Esophagus (tissue), 2 donors: ENCODE measurements around the gene TSPAN11. TPM values are rescaled to one million over a fixed set of nuclear protein-coding genes. Genes with fewer than 3 reads are reported as not detected.

Experiments used
- H3K27ac ChIP-seq, 2 donors: one replicate each; pipeline ENCODE4 v1.5.1; 2013; ENCODE audit warnings: low read depth in 2 of 2, mild to moderate bottlenecking in 2 of 2, inconsistent platforms in 1 of 2, low read length in 1 of 2, moderate library complexity in 1 of 2
- H3K27me3 ChIP-seq, 2 donors: one replicate each; pipeline ENCODE4 v1.6.1; 2013; ENCODE audit warnings: low read length in 2 of 2, control low read depth in 1 of 2, mild to moderate bottlenecking in 1 of 2; ENCODE audit not compliant: insufficient read depth in 2 of 2, control insufficient read depth in 1 of 2
- H3K36me3 ChIP-seq, 2 donors: one replicate each; pipeline ENCODE4 v1.6.1; 2013; ENCODE audit warnings: low read length in 1 of 2; ENCODE audit not compliant: control insufficient read depth in 2 of 2, insufficient read depth in 2 of 2
- H3K4me1 ChIP-seq, 2 donors: one replicate each; pipeline ENCODE4 v1.6.1; 2013; ENCODE audit warnings: low read length in 1 of 2; ENCODE audit not compliant: control insufficient read depth in 2 of 2, insufficient read depth in 2 of 2
- H3K4me3 ChIP-seq, 2 donors: one replicate each; pipeline ENCODE4 v1.5.1; 2013; ENCODE audit warnings: low read length in 2 of 2, mild to moderate bottlenecking in 2 of 2, low read depth in 1 of 2, moderate library complexity in 1 of 2
- H3K9me3 ChIP-seq, 2 donors: one replicate each; pipeline ENCODE4 v1.6.1; 2013; ENCODE audit warnings: mild to moderate bottlenecking in 2 of 2, low read depth in 1 of 2, low read length in 1 of 2, moderate library complexity in 1 of 2; ENCODE audit not compliant: control insufficient read depth in 2 of 2, insufficient read depth in 1 of 2
- WGBS, 2 donors: extraction: QIAGEN DNeasy Blood & Tissue Kit; methylation state at CpG; one replicate each; pipeline ENCODE4 v1.1.7; 2013; 5-methylcytosine and 5-hydroxymethylcytosine counted together
- polyA plus RNA-seq, 2 donors: library from polyadenylated mRNA; stranded (reverse); fragments of 200-250 nt; gene quantifications; one replicate each; pipeline ENCODE4 v1.2.3, GENCODE V29; 2013
- donor health status: healthy with polysubstance abuse.
- donor health status: Bipolar disorder and iron deficiency.

TSPAN11 gene
- polyA plus RNA-seq, 2 donors: 0.29 to 0.42 TPM

- WGBS, 2 donors: 70 to 76% methylated on average over 5 of the region's 5 CpGs
- no peak overlapping the region for H3K27ac ChIP-seq
- H3K27me3 ChIP-seq: peaks cover 0 to 2% of the 10 kb centered on the region in 2 donors
- no peaks in the 10 kb centered on the region for H3K9me3 ChIP-seq
- no peaks in the 10 kb centered on the region for H3K36me3 ChIP-seq
- H3K4me1 ChIP-seq: no peaks in the 10 kb centered on the region
- H3K4me3 ChIP-seq: no peak overlapping the region
Measured at GRCh38 chr12:30909349-30910037, 17.1 kb upstream of the TSPAN11 start.

- 92 to 100% methylated on average over 1 of the region's 1 CpG for WGBS, 2 donors
- Histone ChIP-seq H3K4me3 (no peak overlapping the region), H3K27me3 (peaks cover 0 to 2% of the 10 kb centered on the region in 2 donors), H3K9me3 (no peaks in the 10 kb centered on the region), H3K36me3 (no peaks in the 10 kb centered on the region), H3K4me1 (no peaks in the 10 kb centered on the region), H3K27ac (no peak overlapping the region)
Measured at GRCh38 chr12:30910038-30910350, 16.6 kb upstream of the TSPAN11 start.

- Histone ChIP-seq H3K4me3 (no peak overlapping the region), H3K9me3 (no peaks in the 10 kb centered on the region), H3K27me3 (peaks cover 0 to 2% of the 10 kb centered on the region in 2 donors), H3K27ac (no peak overlapping the region), H3K4me1 (no peaks in the 10 kb centered on the region), H3K36me3 (no peaks in the 10 kb centered on the region)
- WGBS, 2 donors: 55 to 64% methylated on average over 6 of the region's 6 CpGs
Measured at GRCh38 chr12:30911207-30911606, 15.3 kb upstream of the TSPAN11 start.

- H3K4me3 ChIP-seq: no peak overlapping the region
- WGBS, 2 donors: 71 to 84% methylated on average over 4 of the region's 4 CpGs
Measured at GRCh38 chr12:30913323-30913722, 13.2 kb upstream of the TSPAN11 start.

GRCh38 chr12:30914986-30915591, 11.5 kb upstream of the TSPAN11 start:
- Histone ChIP-seq H3K4me3 (no peak overlapping the region), H3K27ac (no peak overlapping the region), H3K9me3 (no peaks in the 10 kb centered on the region), H3K4me1 (no peaks in the 10 kb centered on the region), H3K27me3 (no peaks in the 10 kb centered on the region), H3K36me3 (no peaks in the 10 kb centered on the region)
- 80 to 83% methylated on average over 9 of the region's 9 CpGs for WGBS, 2 donors

More at GRCh38 chr12:30913323-30913722, 13.2 kb upstream of the TSPAN11 start:
- Histone ChIP-seq H3K36me3 (no peaks in the 10 kb centered on the region), H3K4me1 (no peaks in the 10 kb centered on the region), H3K9me3 (no peaks in the 10 kb centered on the region), H3K27ac (no peak overlapping the region), H3K27me3 (peaks cover 0 to 2% of the 10 kb centered on the region in 2 donors)

- Histone ChIP-seq H3K4me1 (peaks cover 3 to 5% of the 10 kb centered on the region in 2 donors), H3K36me3 (no peaks in the 10 kb centered on the region), H3K27ac (no peak overlapping the region), H3K4me3 (no peak overlapping the region), H3K27me3 (no peaks in the 10 kb centered on the region), H3K9me3 (no peaks in the 10 kb centered on the region)
- WGBS, 2 donors: 78 to 97% methylated on average over 1 of the region's 1 CpG
Measured at GRCh38 chr12:30923057-30923456, 3.5 kb upstream of the TSPAN11 start.

- no peak overlapping the region for H3K27ac ChIP-seq
- 71% methylated on average over 11 of the region's 11 CpGs for WGBS, 2 donors
Measured at GRCh38 chr12:30925607-30926242, 823 bp upstream of the TSPAN11 start.

GRCh38 chr12:30927222-30927611, 669 bp downstream of the TSPAN11 start:
- Histone ChIP-seq H3K9me3 (no peaks in the 10 kb centered on the region), H3K36me3 (no peaks in the 10 kb centered on the region), H3K4me3 (no peak overlapping the region), H3K4me1 (peaks cover 3 to 5% of the 10 kb centered on the region in 2 donors), H3K27ac (no peak overlapping the region), H3K27me3 (peaks cover 0 to 4% of the 10 kb centered on the region in 2 donors)
- WGBS, 2 donors: 84 to 87% methylated on average over 7 of the region's 7 CpGs

More at GRCh38 chr12:30925607-30926242, 823 bp upstream of the TSPAN11 start:
- peaks cover 3 to 5% of the 10 kb centered on the region in 2 donors for H3K4me1 ChIP-seq
- peak overlapping the region in 1 of 2 donors; percentile 40 for H3K4me3 ChIP-seq
- no peaks in the 10 kb centered on the region for H3K36me3 ChIP-seq
- no peaks in the 10 kb centered on the region for H3K9me3 ChIP-seq
- H3K27me3 ChIP-seq: peaks cover 0 to 4% of the 10 kb centered on the region in 2 donors

GRCh38 chr12:30928356-30929244, 2.1 kb downstream of the TSPAN11 start:
- no peaks in the 10 kb centered on the region for H3K36me3 ChIP-seq
- no peak overlapping the region for H3K4me3 ChIP-seq
- no peak overlapping the region for H3K27ac ChIP-seq
- 71 to 81% methylated on average over 12 of the region's 12 CpGs for WGBS, 2 donors
- no peaks in the 10 kb centered on the region for H3K9me3 ChIP-seq
- H3K27me3 ChIP-seq: peaks cover 0 to 4% of the 10 kb centered on the region in 2 donors
- H3K4me1 ChIP-seq: peaks cover 3 to 5% of the 10 kb centered on the region in 2 donors
